Stomach (tissue), 9 donors: ENCODE results near the gene WNK1. TPM values are rescaled to one million over a fixed set of nuclear protein-coding genes. Genes with fewer than 3 reads are reported as not detected.
"Not testable (repeated sequence)": the region's sequence is repeated elsewhere in the genome, so short reads cannot be mapped to it uniquely, and the experiment has no call there.

Experiments used
- DNase-seq, 2 donors: peaks; one replicate each; pipeline versions ENCODE4 v3.0.0 to v3.0.0-alpha.2; 2013 to 2019
- H3K27ac ChIP-seq, 5 donors: fragments of 200-600 bp in 4 of 5; sonication (generic) in 4 of 5; one replicate each; pipeline ENCODE4 v1.5.1; 2013 to 2019; ENCODE audit warnings: mild to moderate bottlenecking in 1 of 5, moderate library complexity in 1 of 5
- H3K27me3 ChIP-seq, 3 donors: fragments of 200-600 bp; sonication (generic); one replicate each; pipeline ENCODE4 v1.5.1; 2017 to 2019; ENCODE audit warnings: mixed run types in 1 of 3
- H3K36me3 ChIP-seq, 4 donors: fragments of 200-600 bp; sonication (generic); 1 replicate in 3 of 4; 2 replicates in 1 of 4; pipeline ENCODE4 v1.5.1; 2016 to 2019
- H3K4me1 ChIP-seq, 4 donors: fragments of 200-600 bp; sonication (generic); one replicate each; pipeline ENCODE4 v1.5.1; 2016 to 2019
- H3K4me3 ChIP-seq, 4 donors: fragments of 200-600 bp; sonication (generic) in 3 of 4; one replicate each; pipeline ENCODE4 v1.5.1; 2016 to 2019; ENCODE audit warnings: mild to moderate bottlenecking in 1 of 4
- H3K9me3 ChIP-seq, 4 donors: fragments of 200-600 bp; sonication (generic); one replicate each; pipeline ENCODE4 v1.5.1; 2016 to 2019
- EP300 ChIP-seq: sonication (generic); formaldehyde crosslinking; IDR thresholded peaks from one replicate; pipeline ENCODE4 v1.6.1; 2017; ENCODE audit warnings: antibody characterized with exemption
- POLR2A ChIP-seq, 4 donors: fragments of 450-650 bp; IDR thresholded peaks; one replicate each; pipeline ENCODE4 v1.6.1; 2016; ENCODE audit warnings: antibody characterized with exemption in 4 of 4, control low read depth in 2 of 4, mild to moderate bottlenecking in 1 of 4, moderate library complexity in 1 of 4
- POLR2AphosphoS5 ChIP-seq, 3 donors: sonication (generic); formaldehyde crosslinking; IDR thresholded peaks; one replicate each; pipeline ENCODE4 v1.6.1; 2016; ENCODE audit warnings: antibody characterized with exemption in 3 of 3
- WGBS, 5 donors: extraction: QIAGEN DNeasy Blood & Tissue Kit in 3 of 5; methylation state at CpG; one replicate each; pipeline versions ENCODE4 v1.1.5 to v1.1.7; 2013 to 2018; 5-methylcytosine and 5-hydroxymethylcytosine counted together
- intact Hi-C: fragments of 100-400 bp; cut with DNase I; formaldehyde crosslinking; loops from one replicate; pipeline ENCODE4 v1.15.1; 2023; ENCODE audit warnings: low total_unique reads
- polyA plus RNA-seq, 3 donors: library from polyadenylated mRNA; stranded (reverse); fragments of 200-250 nt; gene quantifications; one replicate each; pipeline ENCODE4 v1.2.3, GENCODE V29; 2013
- total RNA-seq, 5 donors: library from RNA; depleted of rRNA; stranded (reverse); fragments of >200 nt; gene quantifications; one replicate each; pipeline versions ENCODE4 v1.1.0 to v1.2.3, GENCODE V29; 2014 to 2016
- TF ChIP-seq, protein P1 (sequence below), 7 experiments: fragments of 450-650 bp in 4 of 7; fragments of 200-600 bp in 3 of 7; sonication (generic) in 3 of 7; IDR thresholded peaks; one replicate each; pipeline ENCODE4 v1.5.1; 2016 to 2019; ENCODE audit warnings: antibody characterized with exemption in 7 of 7, control low read depth in 2 of 7, mild to moderate bottlenecking in 1 of 7
- donor health status: healthy with polysubstance abuse.
- donor health status: Bipolar disorder and iron deficiency.
- donor health status: healthy.

WNK1 gene
- total and polyA plus RNA-seq, 8 donors: 13.2 to 192 (median 84.5) TPM

- H3K27ac ChIP-seq: no peak overlapping the region
- no peak overlapping the region for H3K4me3 ChIP-seq
- peaks cover 23 to 79% (median 47%) of the 10 kb centered on the region in 4 donors for H3K4me1 ChIP-seq
- TF ChIP-seq POLR2A (IDR thresholded peaks at IDR 0.05) (no peak), POLR2AphosphoS5 (IDR thresholded peaks at IDR 0.05) (no peak), EP300 (no peak)
- TF ChIP-seq, protein P1, sequence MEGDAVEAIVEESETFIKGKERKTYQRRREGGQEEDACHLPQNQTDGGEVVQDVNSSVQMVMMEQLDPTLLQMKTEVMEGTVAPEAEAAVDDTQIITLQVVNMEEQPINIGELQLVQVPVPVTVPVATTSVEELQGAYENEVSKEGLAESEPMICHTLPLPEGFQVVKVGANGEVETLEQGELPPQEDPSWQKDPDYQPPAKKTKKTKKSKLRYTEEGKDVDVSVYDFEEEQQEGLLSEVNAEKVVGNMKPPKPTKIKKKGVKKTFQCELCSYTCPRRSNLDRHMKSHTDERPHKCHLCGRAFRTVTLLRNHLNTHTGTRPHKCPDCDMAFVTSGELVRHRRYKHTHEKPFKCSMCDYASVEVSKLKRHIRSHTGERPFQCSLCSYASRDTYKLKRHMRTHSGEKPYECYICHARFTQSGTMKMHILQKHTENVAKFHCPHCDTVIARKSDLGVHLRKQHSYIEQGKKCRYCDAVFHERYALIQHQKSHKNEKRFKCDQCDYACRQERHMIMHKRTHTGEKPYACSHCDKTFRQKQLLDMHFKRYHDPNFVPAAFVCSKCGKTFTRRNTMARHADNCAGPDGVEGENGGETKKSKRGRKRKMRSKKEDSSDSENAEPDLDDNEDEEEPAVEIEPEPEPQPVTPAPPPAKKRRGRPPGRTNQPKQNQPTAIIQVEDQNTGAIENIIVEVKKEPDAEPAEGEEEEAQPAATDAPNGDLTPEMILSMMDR (IDR thresholded peaks at IDR 0.05): no peak
- intact Hi-C loops: no loop called here
- 81 to 90% (median 88%) methylated on average over 4 of the region's 4 CpGs for WGBS, 5 donors
- DNase-seq: no peak
- no peaks in the 10 kb centered on the region for H3K27me3 ChIP-seq
- H3K36me3 ChIP-seq: no peaks in the 10 kb centered on the region
- no peaks in the 10 kb centered on the region for H3K9me3 ChIP-seq
Measured at GRCh38 chr12:788288-788687, 35.9 kb downstream of the WNK1 start.

GRCh38 chr12:788762-789161 lies 36.4 kb downstream of the WNK1 start:
- H3K27ac ChIP-seq, H3K4me3 ChIP-seq, intact Hi-C loops, H3K27me3 ChIP-seq, H3K9me3 ChIP-seq, H3K36me3 ChIP-seq, DNase-seq: not testable (repeated sequence)
- WGBS, 5 donors: 44 to 64% (median 57%) methylated on average over 4 of the region's 4 CpGs
- H3K4me1 ChIP-seq: peaks cover 23 to 82% (median 47%) of the 10 kb centered on the region in 4 donors

GRCh38 chr12:789852-790563 lies 37.6 kb downstream of the WNK1 start:
- Histone ChIP-seq H3K4me3 (no peak overlapping the region), H3K4me1 (peaks cover 23 to 89% (median 47%) of the 10 kb centered on the region in 4 donors), H3K9me3 (no peaks in the 10 kb centered on the region), H3K27me3 (no peaks in the 10 kb centered on the region), H3K27ac (no peak overlapping the region), H3K36me3 (no peaks in the 10 kb centered on the region)
- TF ChIP-seq POLR2AphosphoS5 (IDR thresholded peaks at IDR 0.05) (no peak), EP300 (no peak), POLR2A (IDR thresholded peaks at IDR 0.05) (no peak)
- TF ChIP-seq, protein P1 (IDR thresholded peaks at IDR 0.05): no peak
- DNase-seq: no peak
- intact Hi-C loops: no loop called here
- 61 to 70% (median 67%) methylated on average over 3 of the region's 3 CpGs for WGBS, 5 donors

DNA sequence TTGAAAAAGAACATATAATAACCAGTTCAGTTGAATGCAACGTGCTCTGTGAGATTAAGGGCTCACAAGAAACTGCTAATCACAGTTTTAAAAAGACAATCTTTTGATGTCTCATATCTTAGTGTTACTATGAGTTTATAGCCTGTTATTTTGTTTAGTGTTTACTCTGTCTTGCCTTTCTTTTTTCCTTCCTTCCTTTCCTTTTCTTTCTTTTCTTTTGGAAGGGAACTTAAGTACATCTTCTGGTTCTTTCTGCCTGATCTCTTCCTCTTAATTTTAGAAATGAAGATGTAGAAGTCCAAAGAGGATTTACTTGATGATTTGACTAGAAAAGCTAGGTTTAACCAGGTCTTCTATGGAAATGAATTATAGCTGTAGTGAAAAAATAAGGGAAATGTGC lies 38.2 kb downstream of the WNK1 start:
- H3K36me3 ChIP-seq: no peaks in the 10 kb centered on the region
- H3K27me3 ChIP-seq: no peaks in the 10 kb centered on the region
- TF ChIP-seq POLR2A (IDR thresholded peaks at IDR 0.05) (no peak), POLR2AphosphoS5 (IDR thresholded peaks at IDR 0.05) (no peak), EP300 (no peak)
- TF ChIP-seq, protein P1 (IDR thresholded peaks at IDR 0.05): no peak
- intact Hi-C loops: no loop called here
- 48 to 56% (median 54%) methylated on average over 1 of the region's 1 CpG for WGBS, 5 donors
- H3K27ac ChIP-seq: no peak overlapping the region
- H3K9me3 ChIP-seq: no peaks in the 10 kb centered on the region
- no peak for DNase-seq
- peaks cover 26 to 89% (median 51%) of the 10 kb centered on the region in 4 donors for H3K4me1 ChIP-seq
- no peak overlapping the region for H3K4me3 ChIP-seq

DNA sequence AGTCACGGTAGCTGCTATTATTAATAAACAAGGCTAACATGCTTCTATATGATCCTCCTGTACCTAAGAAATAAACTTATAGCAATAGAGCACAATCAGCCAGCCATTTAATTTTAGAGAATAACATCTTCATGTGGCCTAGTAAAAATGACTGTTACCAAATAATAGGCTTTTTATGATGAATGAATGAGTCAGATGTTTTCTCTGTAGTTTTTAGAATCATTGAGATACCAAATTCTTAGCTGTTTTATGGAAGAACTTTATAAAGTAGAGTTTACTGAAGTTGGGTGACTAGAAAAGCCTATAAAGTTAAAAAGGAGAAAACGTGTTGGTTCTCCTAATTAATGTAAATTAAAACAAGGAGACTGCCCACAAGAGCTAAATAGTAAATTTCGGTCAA lies 40.7 kb downstream of the WNK1 start:
- intact Hi-C loops: no loop called here
- no peaks in the 10 kb centered on the region for H3K36me3 ChIP-seq

More for the DNA sequence above, 40.7 kb downstream of the WNK1 start:
- Histone ChIP-seq H3K27ac (no peak overlapping the region), H3K27me3 (no peaks in the 10 kb centered on the region), H3K9me3 (no peaks in the 10 kb centered on the region), H3K4me1 (peaks cover 27 to 88% (median 49%) of the 10 kb centered on the region in 4 donors), H3K4me3 (no peak overlapping the region)
- DNase-seq: no peak
- WGBS, 5 donors: 85 to 94% (median 90%) methylated on average over 3 of the region's 3 CpGs
- TF ChIP-seq EP300: no peak
- TF ChIP-seq, protein P1 (IDR thresholded peaks at IDR 0.05): no peak
- no peak for TF ChIP-seq POLR2A (IDR thresholded peaks at IDR 0.05)
